WTC11 (cell line): ENCODE results near the gene FNDC1.
"Not testable (repeated sequence)": the region's sequence is repeated elsewhere in the genome, so short reads cannot be mapped to it uniquely, and the experiment has no call there.

Experiments used
- CREM ChIP-seq: sonication (generic); formaldehyde crosslinking; IDR thresholded peaks from 2 replicates; pipeline ENCODE4 v1.8.1; 2022; ENCODE audit warnings: mild to moderate bottlenecking, missing genetic modification reagents, moderate library complexity
- TF ChIP-seq, protein P1 (sequence below): sonication (generic); formaldehyde crosslinking; IDR thresholded peaks from 2 replicates; pipeline ENCODE4 v1.8.1; 2023; ENCODE audit warnings: mild to moderate bottlenecking, missing genetic modification reagents, borderline replicate concordance
- TF ChIP-seq, protein P2 (sequence below): sonication (generic); formaldehyde crosslinking; conservative IDR thresholded peaks from 2 replicates; pipeline ENCODE4 v1.8.1; 2023; ENCODE audit warnings: mild to moderate bottlenecking, low read depth, missing genetic modification reagents, moderate library complexity
- TF ChIP-seq, protein P3 (sequence below): fragments of 200-600 bp; IDR thresholded peaks from 2 replicates; pipeline ENCODE4 v1.8.0; 2022; ENCODE audit warnings: antibody characterized with exemption
- TF ChIP-seq, protein P4 (sequence below): sonication (generic); formaldehyde crosslinking; IDR thresholded peaks from 2 replicates; pipeline ENCODE4 v1.8.0; 2022; ENCODE audit warnings: mild to moderate bottlenecking, missing genetic modification reagents

DNA sequence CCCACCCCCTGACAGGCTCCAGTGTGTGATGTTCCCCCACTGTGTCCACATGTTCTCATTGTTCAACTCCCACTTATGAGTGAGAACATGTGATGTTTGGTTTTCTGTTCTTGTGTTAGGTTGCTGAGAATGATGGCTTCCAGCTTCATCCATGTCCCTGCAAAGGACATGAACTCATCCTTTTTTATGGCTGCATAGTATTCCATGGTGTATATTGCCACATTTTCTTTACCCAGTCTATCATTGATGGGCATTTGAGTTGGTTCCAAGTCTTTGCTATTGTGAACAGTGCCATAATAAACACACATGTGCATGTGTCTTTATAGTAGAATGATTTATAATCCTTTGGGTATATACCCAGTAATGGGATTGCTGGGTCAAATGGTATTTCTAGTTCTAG lies 115.5 kb downstream of the FNDC1 start:
- TF ChIP-seq, protein P1, sequence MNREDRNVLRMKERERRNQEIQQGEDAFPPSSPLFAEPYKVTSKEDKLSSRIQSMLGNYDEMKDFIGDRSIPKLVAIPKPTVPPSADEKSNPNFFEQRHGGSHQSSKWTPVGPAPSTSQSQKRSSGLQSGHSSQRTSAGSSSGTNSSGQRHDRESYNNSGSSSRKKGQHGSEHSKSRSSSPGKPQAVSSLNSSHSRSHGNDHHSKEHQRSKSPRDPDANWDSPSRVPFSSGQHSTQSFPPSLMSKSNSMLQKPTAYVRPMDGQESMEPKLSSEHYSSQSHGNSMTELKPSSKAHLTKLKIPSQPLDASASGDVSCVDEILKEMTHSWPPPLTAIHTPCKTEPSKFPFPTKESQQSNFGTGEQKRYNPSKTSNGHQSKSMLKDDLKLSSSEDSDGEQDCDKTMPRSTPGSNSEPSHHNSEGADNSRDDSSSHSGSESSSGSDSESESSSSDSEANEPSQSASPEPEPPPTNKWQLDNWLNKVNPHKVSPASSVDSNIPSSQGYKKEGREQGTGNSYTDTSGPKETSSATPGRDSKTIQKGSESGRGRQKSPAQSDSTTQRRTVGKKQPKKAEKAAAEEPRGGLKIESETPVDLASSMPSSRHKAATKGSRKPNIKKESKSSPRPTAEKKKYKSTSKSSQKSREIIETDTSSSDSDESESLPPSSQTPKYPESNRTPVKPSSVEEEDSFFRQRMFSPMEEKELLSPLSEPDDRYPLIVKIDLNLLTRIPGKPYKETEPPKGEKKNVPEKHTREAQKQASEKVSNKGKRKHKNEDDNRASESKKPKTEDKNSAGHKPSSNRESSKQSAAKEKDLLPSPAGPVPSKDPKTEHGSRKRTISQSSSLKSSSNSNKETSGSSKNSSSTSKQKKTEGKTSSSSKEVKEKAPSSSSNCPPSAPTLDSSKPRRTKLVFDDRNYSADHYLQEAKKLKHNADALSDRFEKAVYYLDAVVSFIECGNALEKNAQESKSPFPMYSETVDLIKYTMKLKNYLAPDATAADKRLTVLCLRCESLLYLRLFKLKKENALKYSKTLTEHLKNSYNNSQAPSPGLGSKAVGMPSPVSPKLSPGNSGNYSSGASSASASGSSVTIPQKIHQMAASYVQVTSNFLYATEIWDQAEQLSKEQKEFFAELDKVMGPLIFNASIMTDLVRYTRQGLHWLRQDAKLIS, result not testable (repeated sequence)
- TF ChIP-seq, protein P2, sequence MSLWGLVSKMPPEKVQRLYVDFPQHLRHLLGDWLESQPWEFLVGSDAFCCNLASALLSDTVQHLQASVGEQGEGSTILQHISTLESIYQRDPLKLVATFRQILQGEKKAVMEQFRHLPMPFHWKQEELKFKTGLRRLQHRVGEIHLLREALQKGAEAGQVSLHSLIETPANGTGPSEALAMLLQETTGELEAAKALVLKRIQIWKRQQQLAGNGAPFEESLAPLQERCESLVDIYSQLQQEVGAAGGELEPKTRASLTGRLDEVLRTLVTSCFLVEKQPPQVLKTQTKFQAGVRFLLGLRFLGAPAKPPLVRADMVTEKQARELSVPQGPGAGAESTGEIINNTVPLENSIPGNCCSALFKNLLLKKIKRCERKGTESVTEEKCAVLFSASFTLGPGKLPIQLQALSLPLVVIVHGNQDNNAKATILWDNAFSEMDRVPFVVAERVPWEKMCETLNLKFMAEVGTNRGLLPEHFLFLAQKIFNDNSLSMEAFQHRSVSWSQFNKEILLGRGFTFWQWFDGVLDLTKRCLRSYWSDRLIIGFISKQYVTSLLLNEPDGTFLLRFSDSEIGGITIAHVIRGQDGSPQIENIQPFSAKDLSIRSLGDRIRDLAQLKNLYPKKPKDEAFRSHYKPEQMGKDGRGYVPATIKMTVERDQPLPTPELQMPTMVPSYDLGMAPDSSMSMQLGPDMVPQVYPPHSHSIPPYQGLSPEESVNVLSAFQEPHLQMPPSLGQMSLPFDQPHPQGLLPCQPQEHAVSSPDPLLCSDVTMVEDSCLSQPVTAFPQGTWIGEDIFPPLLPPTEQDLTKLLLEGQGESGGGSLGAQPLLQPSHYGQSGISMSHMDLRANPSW (CRISPR knock-in tag), result not testable (repeated sequence)
- TF ChIP-seq, protein P3, sequence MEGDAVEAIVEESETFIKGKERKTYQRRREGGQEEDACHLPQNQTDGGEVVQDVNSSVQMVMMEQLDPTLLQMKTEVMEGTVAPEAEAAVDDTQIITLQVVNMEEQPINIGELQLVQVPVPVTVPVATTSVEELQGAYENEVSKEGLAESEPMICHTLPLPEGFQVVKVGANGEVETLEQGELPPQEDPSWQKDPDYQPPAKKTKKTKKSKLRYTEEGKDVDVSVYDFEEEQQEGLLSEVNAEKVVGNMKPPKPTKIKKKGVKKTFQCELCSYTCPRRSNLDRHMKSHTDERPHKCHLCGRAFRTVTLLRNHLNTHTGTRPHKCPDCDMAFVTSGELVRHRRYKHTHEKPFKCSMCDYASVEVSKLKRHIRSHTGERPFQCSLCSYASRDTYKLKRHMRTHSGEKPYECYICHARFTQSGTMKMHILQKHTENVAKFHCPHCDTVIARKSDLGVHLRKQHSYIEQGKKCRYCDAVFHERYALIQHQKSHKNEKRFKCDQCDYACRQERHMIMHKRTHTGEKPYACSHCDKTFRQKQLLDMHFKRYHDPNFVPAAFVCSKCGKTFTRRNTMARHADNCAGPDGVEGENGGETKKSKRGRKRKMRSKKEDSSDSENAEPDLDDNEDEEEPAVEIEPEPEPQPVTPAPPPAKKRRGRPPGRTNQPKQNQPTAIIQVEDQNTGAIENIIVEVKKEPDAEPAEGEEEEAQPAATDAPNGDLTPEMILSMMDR, result not testable (repeated sequence)
- TF ChIP-seq, protein P4, sequence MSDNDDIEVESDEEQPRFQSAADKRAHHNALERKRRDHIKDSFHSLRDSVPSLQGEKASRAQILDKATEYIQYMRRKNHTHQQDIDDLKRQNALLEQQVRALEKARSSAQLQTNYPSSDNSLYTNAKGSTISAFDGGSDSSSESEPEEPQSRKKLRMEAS (CRISPR knock-in tag), result not testable (repeated sequence)
- not testable (repeated sequence) for TF ChIP-seq CREM (CRISPR knock-in tag)
